IMR-90 (cell line): Measurements from ENCODE around the gene SAMD8. TPM values are rescaled to one million over a fixed set of nuclear protein-coding genes. Genes with fewer than 3 reads are reported as not detected.

Source experiments
- ATAC-seq: fragments of 200-7000 bp; cut with Tn5 transposase; 2 replicates; pipeline ENCODE4 v1.9.1; 2020; ENCODE audit warnings: low read depth, mild to moderate bottlenecking, moderate library complexity
- BruUV-seq: library from RNA; stranded (reverse); fragments of 400-500 nt; replicated peaks from 2 replicates; lab custom pipeline; 2021; lab: Mats Ljungman, UMichigan
- CTCF ChIA-PET: fragments of 300-600 bp; formaldehyde crosslinking; extraction: SDS; loops from one replicate; lab custom pipeline; 2021; ENCODE audit warnings: antibody characterized with exemption; lab: Yijun Ruan, JAX
- POLR2A ChIA-PET: fragments of 300-600 bp; sonication (Branson Sonifier 250); formaldehyde crosslinking; loops from one replicate; lab custom pipeline; 2022; ENCODE audit warnings: antibody characterized with exemption; ENCODE audit not compliant: unreplicated experiment; lab: Charles Lee
- DNase-seq: peaks from one replicate; pipeline ENCODE4 v3.0.0; 2013
- H2AFZ ChIP-seq: replicated peaks from 2 replicates; pipeline ENCODE3; 2013; ENCODE audit warnings: low read length, mild to moderate bottlenecking; ENCODE audit not compliant: poor library complexity
- H2AK5ac ChIP-seq: 2 replicates; pipeline ENCODE4 v1.6.1; 2013; ENCODE audit warnings: low read depth, low read length, inconsistent platforms
- H2AK9ac ChIP-seq: replicated peaks from 2 replicates; pipeline ENCODE3; 2013; ENCODE audit warnings: mild to moderate bottlenecking, low read depth, low read length, moderate library complexity; ENCODE audit not compliant: poor library complexity
- H2BK120ac ChIP-seq: 2 replicates; pipeline ENCODE4 v1.6.1; 2013; ENCODE audit warnings: low read depth, low read length, inconsistent platforms
- H2BK15ac ChIP-seq: 3 replicates; pipeline ENCODE4 v1.6.1; 2013; ENCODE audit warnings: low read depth, low read length, inconsistent platforms
- H2BK20ac ChIP-seq: 2 replicates; pipeline ENCODE4 v1.6.1; 2013; ENCODE audit warnings: low read depth, mild to moderate bottlenecking, inconsistent platforms, low read length, moderate library complexity
- H2BK5ac ChIP-seq: 2 replicates; pipeline ENCODE4 v1.6.1; 2013; ENCODE audit warnings: mild to moderate bottlenecking, low read depth, low read length, inconsistent platforms; ENCODE audit not compliant: poor library complexity, severe bottlenecking
- H3K14ac ChIP-seq: replicated peaks from 2 replicates; pipeline ENCODE4 v1.6.1; 2013; ENCODE audit warnings: low read depth, low read length, inconsistent platforms
- H3K18ac ChIP-seq: 2 replicates; pipeline ENCODE4 v1.6.1; 2013; ENCODE audit warnings: low read depth, low read length, control low read depth
- H3K23ac ChIP-seq: 2 replicates; pipeline ENCODE4 v1.6.1; 2013; ENCODE audit warnings: low read depth, low read length, inconsistent platforms
- H3K27ac ChIP-seq: 2 replicates; pipeline ENCODE4 v1.5.1; 2013; ENCODE audit warnings: mild to moderate bottlenecking, control low read depth, low read length; ENCODE audit not compliant: insufficient read depth
- H3K27me3 ChIP-seq: 2 replicates; pipeline ENCODE4 v1.6.1; 2013; ENCODE audit warnings: low read length; ENCODE audit not compliant: control insufficient read depth, insufficient read depth
- H3K36me3 ChIP-seq: 2 replicates; pipeline ENCODE4 v1.6.1; 2013; ENCODE audit warnings: low read length, mixed read lengths; ENCODE audit not compliant: control insufficient read depth, insufficient read depth
- H3K4ac ChIP-seq: 2 replicates; pipeline ENCODE4 v1.6.1; 2013; ENCODE audit warnings: low read depth, low read length, inconsistent platforms
- H3K4me1 ChIP-seq: 2 replicates; pipeline ENCODE4 v1.6.1; 2013; ENCODE audit warnings: low read length, mixed read lengths; ENCODE audit not compliant: control insufficient read depth, insufficient read depth
- H3K4me2 ChIP-seq: 2 replicates; pipeline ENCODE4 v1.6.1; 2013; ENCODE audit warnings: low read depth, mild to moderate bottlenecking, control low read depth, low read length, moderate library complexity
- H3K4me3 ChIP-seq: 2 replicates; pipeline ENCODE4 v1.5.1; 2013; ENCODE audit warnings: low read depth, mild to moderate bottlenecking, control low read depth, low read length, moderate library complexity; ENCODE audit not compliant: insufficient read depth
- H3K56ac ChIP-seq: 2 replicates; pipeline ENCODE4 v1.6.1; 2013; ENCODE audit warnings: low read length, inconsistent platforms; ENCODE audit not compliant: insufficient read depth; ENCODE audit errors: extremely low read depth
- H3K79me1 ChIP-seq, 2 experiments: 2 replicates each; pipeline ENCODE4 v1.6.1; 2013; ENCODE audit warnings: low read length in 2 of 2, inconsistent platforms in 1 of 2, low read depth in 1 of 2
- H3K9ac ChIP-seq: 2 replicates; pipeline ENCODE4 v1.6.1; 2013; ENCODE audit warnings: low read depth, low read length, control low read depth
- H3K9me1 ChIP-seq: 2 replicates; pipeline ENCODE4 v1.6.1; 2013; ENCODE audit warnings: low read length, inconsistent platforms; ENCODE audit not compliant: insufficient read depth
- H3K9me3 ChIP-seq: 2 replicates; pipeline ENCODE4 v1.6.1; 2013; ENCODE audit warnings: low read length; ENCODE audit not compliant: control insufficient read depth, insufficient read depth
- H4K20me1 ChIP-seq: 2 replicates; pipeline ENCODE4 v1.6.1; 2013; ENCODE audit warnings: low read length, inconsistent platforms; ENCODE audit not compliant: insufficient read depth
- H4K5ac ChIP-seq: 2 replicates; pipeline ENCODE4 v1.6.1; 2013; ENCODE audit warnings: mild to moderate bottlenecking, low read depth, low read length, control low read depth
- H4K8ac ChIP-seq, 2 experiments: 2 replicates each; pipeline ENCODE4 v1.6.1; 2013; ENCODE audit warnings: low read depth in 2 of 2, low read length in 2 of 2, control low read depth in 1 of 2, inconsistent platforms in 1 of 2
- H4K91ac ChIP-seq: 2 replicates; pipeline ENCODE4 v1.6.1; 2013; ENCODE audit warnings: low read depth, low read length, inconsistent platforms; ENCODE audit not compliant: insufficient read depth
- FOS ChIP-seq: fragments of 150-350 bp; IDR thresholded peaks from 2 replicates; pipeline ENCODE4 v1.6.1; 2016; ENCODE audit warnings: low read depth, low read length
- RAD21 ChIP-seq: IDR thresholded peaks from 2 replicates; pipeline ENCODE4 v1.6.1; 2012; ENCODE audit warnings: low read length, improper control_type of control experiment
- whole genome bisulfite sequencing, 2 experiments: methylation state at CpG; one replicate each; pipeline versions ENCODE4 v1.1.5 to v1.1.7; 2013; ENCODE audit warnings: missing lambda C conversion rate in 2 of 2; ENCODE audit not compliant: insufficient read length in 1 of 2; ENCODE audit errors: extremely low coverage in 2 of 2; 5-methylcytosine and 5-hydroxymethylcytosine counted together
- dilution Hi-C: fragments of 300-500 bp; cut with HindIII; formaldehyde crosslinking; loops from one replicate; pipeline ENCODE4 v1.14.3; 2018; ENCODE audit warnings: low sequenced_read_pairs; ENCODE audit not compliant: unreplicated experiment
- in situ Hi-C: fragments of 300-500 bp; cut with MboI; formaldehyde crosslinking; loops from 3 replicates; pipeline ENCODE4 v1.14.3; 2019; ENCODE audit warnings: low sequenced_read_pairs, inconsistent platforms, mixed read lengths
- intact Hi-C: fragments of 100-400 bp; cut with micrococcal nuclease; formaldehyde crosslinking; loops from 2 replicates; pipeline ENCODE4 v1.10.0; 2022
- polyA plus RNA-seq, 3 experiments: library from polyadenylated mRNA; depleted of rRNA; stranded (reverse); fragments of >200 nt; gene quantifications; 2 replicates each; pipeline ENCODE4 v1.2.3, GENCODE V29; 2012; ENCODE audit warnings: low replicate concordance in 1 of 3
- total RNA-seq: library from RNA; depleted of rRNA; stranded (reverse); fragments of >200 nt; gene quantifications from 2 replicates; pipeline ENCODE4 v1.2.3, GENCODE V29; 2012

The SAMD8 gene
- total and polyA plus RNA-seq, 2 of the 4 experiments (the other 2 are of a cell fraction) = 10.1 to 28.7 TPM

GRCh38 chr10:75098902-75099673 lies 12.4 kb upstream of the SAMD8 start:
- no peak for ATAC-seq
- H3K23ac ChIP-seq = no peak overlapping the region
- TF ChIP-seq FOS (no peak), RAD21 (no peak)
- H2BK5ac ChIP-seq = no peak overlapping the region
- H2BK15ac ChIP-seq = no peak overlapping the region; the same call in 2 of the 3 replicates
- 0 out of 2 replicates have a peak, but pooled peaks cover 4% of the 10 kb centered on the region for H4K20me1 ChIP-seq
- H3K9me1 ChIP-seq = no peaks in the 10 kb centered on the region
- ChIA-PET CTCF (interaction anchor here (0.6 to 1.7 kb wide), 4 partner anchors 137 to 855 kb away, joined by 3 to 6 read pairs (median 4); partner anchors contain the start of gene COMTD1), POLR2A (no interaction called here)
- H3K9me3 ChIP-seq = no peaks in the 10 kb centered on the region
- DNase-seq = no peak
- no peak overlapping the region for H4K5ac ChIP-seq
- H3K4ac ChIP-seq = no peak overlapping the region
- no peak overlapping the region for H3K27ac ChIP-seq
- peaks cover 6% of the 10 kb centered on the region; the same call in 1 of the 2 replicates for H3K4me1 ChIP-seq
- H3K27me3 ChIP-seq = no peaks in the 10 kb centered on the region
- BruUV-seq = no TSS peak
- WGBS, 2 experiments = 100% methylated on average over 2 of the region's 14 CpGs; no CpG with 5 or more reads in 1 of the 2 experiments
- H4K8ac ChIP-seq = no peak overlapping the region
- no peak overlapping the region for H2AK9ac ChIP-seq
- H3K4me3 ChIP-seq = no peak overlapping the region
- H2AFZ ChIP-seq = peak overlapping the region; percentile 32
- H3K9ac ChIP-seq = no peak overlapping the region
- peak overlapping the region; percentile 21; the same call in 1 of the 2 replicates for H4K91ac ChIP-seq
- H2BK20ac ChIP-seq = 0 out of 2 replicates have a peak overlapping the region, but pooled peaks have one; percentile 3
- H3K14ac ChIP-seq = no peak overlapping the region
- no peak overlapping the region for H3K56ac ChIP-seq
- H3K79me1 ChIP-seq = no peaks in the 10 kb centered on the region
- no peak overlapping the region for H3K4me2 ChIP-seq
- H3K36me3 ChIP-seq = no peaks in the 10 kb centered on the region
- intact Hi-C loops (no loop called here), dilution Hi-C loops (no loop called here), in situ Hi-C loops (loop anchor here (5.0 kb wide), 1 partner anchor 852 kb away; no protein-coding TSS in a partner anchor)
- no peak overlapping the region for H2BK120ac ChIP-seq
- no peak overlapping the region for H3K18ac ChIP-seq
- H2AK5ac ChIP-seq = peak overlapping the region; percentile 59; the same call in 1 of the 2 replicates
